Measurements from ENCODE around the gene NCAM2. TPM values are rescaled to one million over a fixed set of nuclear protein-coding genes. Genes with fewer than 3 reads are reported as not detected.
"Not testable (repeated sequence)": the region's sequence is repeated elsewhere in the genome, so short reads cannot be mapped to it uniquely, and the experiment has no call there.

The NCAM2 gene
- total RNA-seq, 2 donors from 2014 or later, result 5.5 to 7.0 TPM

GRCh38 chr21:21084179-21084578, 86.0 kb downstream of the NCAM2 start:
- DNase-seq (ENCODE audit: low spot score), result no peak
- intact Hi-C loops (cut with DNase I), result no loop called here

- intact Hi-C loops (cut with DNase I), result no loop called here
- no peak for DNase-seq (ENCODE audit: low spot score)
Measured at GRCh38 chr21:21085206-21085605, 87.0 kb downstream of the NCAM2 start.

GRCh38 chr21:21096956-21097355, 98.7 kb downstream of the NCAM2 start:
- intact Hi-C loops (cut with DNase I), result no loop called here
- no peak for DNase-seq (ENCODE audit: low spot score)

- no peak for DNase-seq (ENCODE audit: low spot score)
- intact Hi-C loops (cut with DNase I), result no loop called here
Measured at GRCh38 chr21:21097466-21097865, 99.3 kb downstream of the NCAM2 start.

- no peak for DNase-seq (ENCODE audit: low spot score)
- intact Hi-C loops (cut with DNase I), result no loop called here
Measured at GRCh38 chr21:21101911-21102310, 103.7 kb downstream of the NCAM2 start.

GRCh38 chr21:21102896-21103295, 104.7 kb downstream of the NCAM2 start:
- DNase-seq (ENCODE audit: low spot score), result no peak
- intact Hi-C loops (cut with DNase I), result no loop called here

GRCh38 chr21:21103692-21104091, 105.5 kb downstream of the NCAM2 start:
- no peak for DNase-seq (ENCODE audit: low spot score)
- intact Hi-C loops (cut with DNase I), result no loop called here

GRCh38 chr21:21109736-21110135, 111.5 kb downstream of the NCAM2 start:
- intact Hi-C loops (cut with DNase I), result no loop called here
- DNase-seq (ENCODE audit: low spot score), result no peak

GRCh38 chr21:21111309-21111920, 113.2 kb downstream of the NCAM2 start:
- intact Hi-C loops (cut with DNase I), result no loop called here
- DNase-seq (ENCODE audit: low spot score), result no peak

GRCh38 chr21:21114461-21114860, 116.3 kb downstream of the NCAM2 start:
- no peak for DNase-seq (ENCODE audit: low spot score)
- intact Hi-C loops (cut with DNase I), result no loop called here

- no peak for DNase-seq (ENCODE audit: low spot score)
- intact Hi-C loops (cut with DNase I), result no loop called here
Measured at GRCh38 chr21:21119091-21119490, 120.9 kb downstream of the NCAM2 start.

- no peak for DNase-seq (ENCODE audit: low spot score)
- intact Hi-C loops (cut with DNase I), result no loop called here
Measured at GRCh38 chr21:21122680-21123079, 124.5 kb downstream of the NCAM2 start.

GRCh38 chr21:21132390-21132789, 134.2 kb downstream of the NCAM2 start:
- no peak for DNase-seq (ENCODE audit: low spot score)
- intact Hi-C loops (cut with DNase I), result no loop called here

- no peak for DNase-seq (ENCODE audit: low spot score)
- intact Hi-C loops (cut with DNase I), result no loop called here
Measured at GRCh38 chr21:21137986-21138385, 139.8 kb downstream of the NCAM2 start.

GRCh38 chr21:21146587-21147373, 148.6 kb downstream of the NCAM2 start:
- intact Hi-C loops (cut with DNase I), result no loop called here
- no peak for DNase-seq (ENCODE audit: low spot score)

GRCh38 chr21:21147374-21147745, 149.2 kb downstream of the NCAM2 start:
- no peak for DNase-seq (ENCODE audit: low spot score)
- intact Hi-C loops (cut with DNase I), result no loop called here

- intact Hi-C loops (cut with DNase I), result no loop called here
- DNase-seq (ENCODE audit: low spot score), result no peak
Measured at GRCh38 chr21:21148009-21148408, 149.8 kb downstream of the NCAM2 start.

- no peak for DNase-seq (ENCODE audit: low spot score)
- intact Hi-C loops (cut with DNase I), result no loop called here
Measured at GRCh38 chr21:21148514-21148913, 150.3 kb downstream of the NCAM2 start.

- intact Hi-C loops (cut with DNase I); DNase-seq (ENCODE audit: low spot score): not testable (repeated sequence)
Measured at GRCh38 chr21:21149445-21149844, 151.2 kb downstream of the NCAM2 start.

- intact Hi-C loops (cut with DNase I), result no loop called here
- DNase-seq (ENCODE audit: low spot score), result no peak
Measured at GRCh38 chr21:21151231-21151630, 153.0 kb downstream of the NCAM2 start.

GRCh38 chr21:21156397-21156796, 158.2 kb downstream of the NCAM2 start:
- intact Hi-C loops (cut with DNase I), result no loop called here

More at GRCh38 chr21:21156397-21156796, 158.2 kb downstream of the NCAM2 start:
- no peak for DNase-seq (ENCODE audit: low spot score)
